CD4-positive, alpha-beta T cell treated with Interleukin-6 at 100 ng/mL for 8 hours (primary cell): Measurements from ENCODE around the gene CASZ1.

Source experiments
- DNase-seq: peaks from one replicate; pipeline ENCODE4 v3.0.0-alpha.2; 2020; ENCODE audit warnings: mixed read lengths, low spot score

The CASZ1 gene

GRCh38 chr1:10602936-10603335 lies 193.5 kb downstream of the CASZ1 start:
- no peak for DNase-seq

GRCh38 chr1:10601342-10602070 lies 194.9 kb downstream of the CASZ1 start:
- no peak for DNase-seq

GRCh38 chr1:10599194-10599861 lies 197.1 kb downstream of the CASZ1 start:
- no peak for DNase-seq

DNA sequence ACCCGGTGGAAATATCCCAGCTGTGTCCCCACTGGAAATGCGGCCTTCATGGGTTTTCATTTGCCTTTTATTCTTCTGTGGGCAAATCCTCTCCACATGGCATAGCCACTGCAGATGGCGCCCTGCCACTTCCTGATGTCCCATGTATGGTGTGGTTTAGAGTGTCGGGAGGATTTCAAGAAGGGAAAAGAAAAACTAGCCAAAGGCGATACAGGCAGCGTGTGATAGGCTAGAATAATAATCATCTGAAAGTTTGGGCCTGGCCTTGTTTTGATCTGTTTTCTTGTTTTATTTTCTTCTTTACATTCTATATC lies 198.1 kb downstream of the CASZ1 start:
- no peak for DNase-seq

- no peak for DNase-seq
Measured at GRCh38 chr1:10597492-10598388, 198.7 kb downstream of the CASZ1 start.

DNA sequence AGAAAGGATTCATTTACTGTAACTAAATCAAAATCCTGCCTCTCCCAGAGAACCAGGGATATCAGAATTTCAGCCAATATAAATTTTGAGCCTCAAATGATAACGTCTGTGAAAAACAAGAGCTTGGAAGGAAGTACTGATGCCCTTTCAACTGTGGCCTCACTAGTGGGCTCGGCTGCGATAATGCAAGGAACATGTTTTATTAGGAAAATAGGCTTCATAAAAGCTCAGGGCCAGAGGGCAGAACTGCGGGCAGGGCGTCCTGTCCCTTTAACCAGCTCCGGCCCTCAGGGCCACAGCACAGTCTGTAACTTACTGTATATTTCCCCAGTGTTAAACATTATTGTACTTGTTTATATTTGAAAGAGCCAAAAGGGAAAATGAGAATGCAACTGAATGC lies 199.7 kb downstream of the CASZ1 start:
- no peak for DNase-seq

DNA sequence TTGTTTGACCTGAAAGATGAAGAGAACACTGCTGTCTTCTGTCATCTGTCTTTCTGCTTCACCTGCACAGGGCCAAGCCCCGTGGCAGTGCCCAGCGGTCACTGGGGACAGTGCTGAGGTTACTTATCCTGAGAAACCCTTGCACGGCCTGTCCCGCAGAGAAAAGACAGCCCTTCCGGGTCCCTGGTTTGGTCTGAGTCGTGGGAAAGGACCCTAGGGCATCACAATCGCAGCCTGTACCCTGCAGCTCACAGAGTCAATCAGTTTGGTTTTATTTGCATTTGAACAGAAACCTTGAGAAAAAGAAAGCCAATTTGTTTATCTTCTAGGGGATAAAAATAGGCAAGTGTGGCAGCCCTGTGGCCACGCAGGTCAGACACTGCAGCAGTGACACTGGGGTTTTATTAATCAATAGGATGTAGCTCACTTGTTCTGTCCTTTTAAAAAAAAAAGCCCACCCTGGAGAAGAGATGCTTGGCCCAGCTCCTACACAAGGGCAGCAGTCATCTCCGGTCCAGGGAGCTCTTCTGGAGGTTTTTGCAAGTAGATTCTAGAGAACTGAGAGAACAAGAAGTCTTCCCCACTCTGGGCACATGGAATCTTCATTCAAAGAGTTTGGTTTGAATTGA lies 201.7 kb downstream of the CASZ1 start:
- no peak for DNase-seq

- DNase-seq, result no peak
Measured at GRCh38 chr1:10593750-10594149, 202.7 kb downstream of the CASZ1 start.

- DNase-seq, result no peak
Measured at GRCh38 chr1:10592373-10592772, 204.1 kb downstream of the CASZ1 start.

- DNase-seq, result no peak
Measured at GRCh38 chr1:10591010-10591409, 205.4 kb downstream of the CASZ1 start.

- no peak for DNase-seq
Measured at GRCh38 chr1:10589074-10589473, 207.4 kb downstream of the CASZ1 start.

DNA sequence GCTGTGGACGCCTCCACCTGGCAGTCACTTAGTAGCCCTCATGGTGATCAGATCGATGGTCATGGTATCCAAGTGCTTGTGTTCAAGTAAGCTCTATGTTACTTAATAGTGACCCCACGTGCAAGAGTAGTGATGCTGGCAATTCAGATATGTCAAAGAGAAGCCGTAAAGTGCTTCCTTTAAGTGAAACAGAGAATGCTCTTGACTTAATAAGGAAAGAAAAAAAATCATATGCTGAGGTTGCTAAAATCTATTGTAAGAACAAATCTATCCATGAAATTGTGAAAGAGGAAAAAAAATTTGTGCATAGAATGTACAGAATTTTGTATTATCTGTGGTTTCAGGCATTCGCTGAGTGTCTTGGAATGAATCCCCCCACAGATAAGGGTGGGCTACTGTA lies 207.8 kb downstream of the CASZ1 start:
- no peak for DNase-seq
